Vagina (tissue), 2 donors: Measurements from ENCODE around the gene CLCA2. TPM values are rescaled to one million over a fixed set of nuclear protein-coding genes. Genes with fewer than 3 reads are reported as not detected.

ENCODE experiments used
- DNase-seq, 2 donors: peaks; one replicate each; pipeline ENCODE4 v3.0.0-alpha.2; 2017; ENCODE audit errors: extremely low spot score in 2 of 2
- H3K27ac ChIP-seq: fragments of 200-600 bp; sonication (generic); one replicate; pipeline ENCODE4 v1.5.1; 2019
- H3K27me3 ChIP-seq: fragments of 200-600 bp; sonication (generic); one replicate; pipeline ENCODE4 v1.5.1; 2019
- H3K36me3 ChIP-seq, 2 donors: fragments of 200-600 bp; sonication (generic); one replicate each; pipeline ENCODE4 v1.5.1; 2017 to 2019
- H3K4me1 ChIP-seq: fragments of 200-600 bp; sonication (generic); one replicate; pipeline ENCODE4 v1.5.1; 2019
- H3K4me3 ChIP-seq, 2 donors: fragments of 200-600 bp; sonication (generic); 1 replicate in 1 of 2; 2 replicates in 1 of 2; pipeline ENCODE4 v1.5.1; 2016 to 2019
- H3K9me3 ChIP-seq: fragments of 200-600 bp; sonication (generic); one replicate; pipeline ENCODE4 v1.5.1; 2019
- POLR2A ChIP-seq, 2 donors: fragments of 450-650 bp; IDR thresholded peaks; one replicate each; pipeline ENCODE4 v1.6.1; 2017; ENCODE audit warnings: antibody characterized with exemption in 2 of 2, mild to moderate bottlenecking in 2 of 2, moderate library complexity in 2 of 2
- POLR2AphosphoS5 ChIP-seq, 2 donors: sonication (generic); formaldehyde crosslinking; IDR thresholded peaks; one replicate each; pipeline ENCODE4 v1.9.0; 2017; ENCODE audit warnings: antibody characterized with exemption in 2 of 2, mild to moderate bottlenecking in 2 of 2, low read depth in 1 of 2; ENCODE audit not compliant: insufficient read depth in 1 of 2
- intact Hi-C: fragments of 100-400 bp; cut with DNase I; formaldehyde crosslinking; loops from one replicate; pipeline ENCODE4 v1.15.1; 2023
- total RNA-seq: library from RNA; depleted of rRNA; stranded (reverse); fragments of >200 nt; gene quantifications from one replicate; pipeline ENCODE4 v1.2.3, GENCODE V29; 2016
- TF ChIP-seq, protein P1 (sequence below), 3 experiments: fragments of 450-650 bp in 2 of 3; fragments of 200-600 bp in 1 of 3; sonication (generic) in 1 of 3; IDR thresholded peaks; one replicate each; pipeline ENCODE4 v1.5.1; 2017 to 2019; ENCODE audit warnings: antibody characterized with exemption in 3 of 3, mild to moderate bottlenecking in 2 of 3, moderate library complexity in 2 of 3

CLCA2 gene
- total RNA-seq, 1 donor from 2014 or later: 65.8 TPM

DNA sequence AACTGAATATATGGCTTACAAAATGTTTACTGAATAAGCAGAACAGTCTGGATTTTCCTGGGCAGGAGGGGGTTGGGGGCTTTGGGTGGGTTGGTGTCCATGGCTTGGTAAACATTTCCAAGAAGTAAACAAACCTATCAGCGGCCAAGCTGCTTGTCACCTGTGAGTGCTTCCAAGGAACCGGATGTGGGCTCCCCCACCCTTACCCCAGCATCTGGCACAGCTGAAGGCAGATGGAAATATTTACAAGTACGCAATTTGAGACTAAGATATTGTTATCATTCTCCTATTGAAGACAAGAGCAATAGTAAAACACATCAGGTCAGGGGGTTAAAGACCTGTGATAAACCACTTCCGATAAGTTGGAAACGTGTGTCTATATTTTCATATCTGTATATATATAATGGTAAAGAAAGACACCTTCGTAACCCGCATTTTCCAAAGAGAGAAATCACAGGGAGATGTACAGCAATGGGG is 44.6 kb downstream of the CLCA2 start, which contains the start of gene CLCA1:
CLCA1 (plus strand) TSS at position 427 of the 477 bp plus-strand sequence; CDS start at position 472, 45 bp downstream.
- no peak within 1 kb of the TSS for H3K4me3 ChIP-seq
- DNase-seq: no peak
- no peaks in the 10 kb centered on the region for H3K4me1 ChIP-seq
- H3K27me3 ChIP-seq: no peaks in the 10 kb centered on the region
- no peak within 1 kb of the TSS for H3K27ac ChIP-seq
- TF ChIP-seq, protein P1, sequence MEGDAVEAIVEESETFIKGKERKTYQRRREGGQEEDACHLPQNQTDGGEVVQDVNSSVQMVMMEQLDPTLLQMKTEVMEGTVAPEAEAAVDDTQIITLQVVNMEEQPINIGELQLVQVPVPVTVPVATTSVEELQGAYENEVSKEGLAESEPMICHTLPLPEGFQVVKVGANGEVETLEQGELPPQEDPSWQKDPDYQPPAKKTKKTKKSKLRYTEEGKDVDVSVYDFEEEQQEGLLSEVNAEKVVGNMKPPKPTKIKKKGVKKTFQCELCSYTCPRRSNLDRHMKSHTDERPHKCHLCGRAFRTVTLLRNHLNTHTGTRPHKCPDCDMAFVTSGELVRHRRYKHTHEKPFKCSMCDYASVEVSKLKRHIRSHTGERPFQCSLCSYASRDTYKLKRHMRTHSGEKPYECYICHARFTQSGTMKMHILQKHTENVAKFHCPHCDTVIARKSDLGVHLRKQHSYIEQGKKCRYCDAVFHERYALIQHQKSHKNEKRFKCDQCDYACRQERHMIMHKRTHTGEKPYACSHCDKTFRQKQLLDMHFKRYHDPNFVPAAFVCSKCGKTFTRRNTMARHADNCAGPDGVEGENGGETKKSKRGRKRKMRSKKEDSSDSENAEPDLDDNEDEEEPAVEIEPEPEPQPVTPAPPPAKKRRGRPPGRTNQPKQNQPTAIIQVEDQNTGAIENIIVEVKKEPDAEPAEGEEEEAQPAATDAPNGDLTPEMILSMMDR (IDR thresholded peaks at IDR 0.05): no peak
- TF ChIP-seq POLR2A (IDR thresholded peaks at IDR 0.05): no peak
- TF ChIP-seq POLR2AphosphoS5 (IDR thresholded peaks at IDR 0.05; ENCODE audit: insufficient read depth in 1 of 2, low read depth in 1 of 2): no peak
- no peaks in the 10 kb centered on the region for H3K9me3 ChIP-seq
- intact Hi-C loops: no loop called here
- no peaks in the 10 kb centered on the region for H3K36me3 ChIP-seq

DNA sequence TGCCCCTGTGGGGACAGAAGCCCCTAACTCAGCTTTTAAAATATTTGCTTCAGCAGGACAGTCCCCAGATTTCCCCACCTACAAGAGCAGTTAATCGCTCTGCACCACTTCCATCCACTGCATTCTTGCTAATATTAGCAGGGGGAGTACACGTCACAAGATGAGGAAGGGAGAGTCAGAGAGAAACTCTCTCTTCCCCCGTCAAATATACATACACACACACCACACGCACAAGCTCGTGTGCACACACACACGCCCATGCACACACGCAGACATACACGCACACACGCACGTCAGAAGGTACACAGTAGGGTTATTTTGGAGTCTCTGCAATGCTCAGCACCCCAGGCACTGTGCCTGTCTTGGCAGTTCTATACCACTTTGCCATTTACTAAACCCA is 46.9 kb downstream of the CLCA2 start:
- Histone ChIP-seq H3K27ac (no peak overlapping the region), H3K9me3 (no peaks in the 10 kb centered on the region), H3K36me3 (no peaks in the 10 kb centered on the region), H3K4me3 (no peak overlapping the region), H3K27me3 (no peaks in the 10 kb centered on the region), H3K4me1 (no peaks in the 10 kb centered on the region)
- intact Hi-C loops: no loop called here
- no peak for DNase-seq
- TF ChIP-seq POLR2A (IDR thresholded peaks at IDR 0.05): no peak
- TF ChIP-seq POLR2AphosphoS5 (IDR thresholded peaks at IDR 0.05; ENCODE audit: insufficient read depth in 1 of 2, low read depth in 1 of 2): no peak
- TF ChIP-seq, protein P1 (IDR thresholded peaks at IDR 0.05): no peak

DNA sequence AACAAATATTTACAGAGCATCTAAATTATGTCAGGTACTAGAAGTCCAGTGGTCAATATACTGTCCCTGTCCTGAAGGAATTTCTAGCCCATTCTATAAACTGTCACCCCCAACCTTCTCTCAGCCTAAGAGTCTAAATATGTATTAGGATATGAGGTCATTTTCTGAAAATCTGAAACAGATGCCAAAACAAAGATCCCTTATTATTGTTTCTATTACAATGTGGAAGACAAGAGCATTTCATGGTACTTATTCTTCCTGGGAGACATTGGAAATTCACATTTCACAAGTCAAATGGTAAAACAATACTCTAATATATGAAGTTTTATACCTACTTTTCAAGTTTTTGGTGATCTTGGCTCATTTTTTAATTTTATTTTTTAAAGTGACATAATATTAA is 47.3 kb downstream of the CLCA2 start:
- intact Hi-C loops: no loop called here
- no peaks in the 10 kb centered on the region for H3K27me3 ChIP-seq
- TF ChIP-seq, protein P1 (IDR thresholded peaks at IDR 0.05): no peak
- no peak for TF ChIP-seq POLR2AphosphoS5 (IDR thresholded peaks at IDR 0.05; ENCODE audit: insufficient read depth in 1 of 2, low read depth in 1 of 2)
- TF ChIP-seq POLR2A (IDR thresholded peaks at IDR 0.05): no peak
- no peaks in the 10 kb centered on the region for H3K4me1 ChIP-seq
- H3K4me3 ChIP-seq: no peak overlapping the region
- no peaks in the 10 kb centered on the region for H3K36me3 ChIP-seq
- no peak overlapping the region for H3K27ac ChIP-seq
- H3K9me3 ChIP-seq: no peaks in the 10 kb centered on the region
- DNase-seq: no peak

DNA sequence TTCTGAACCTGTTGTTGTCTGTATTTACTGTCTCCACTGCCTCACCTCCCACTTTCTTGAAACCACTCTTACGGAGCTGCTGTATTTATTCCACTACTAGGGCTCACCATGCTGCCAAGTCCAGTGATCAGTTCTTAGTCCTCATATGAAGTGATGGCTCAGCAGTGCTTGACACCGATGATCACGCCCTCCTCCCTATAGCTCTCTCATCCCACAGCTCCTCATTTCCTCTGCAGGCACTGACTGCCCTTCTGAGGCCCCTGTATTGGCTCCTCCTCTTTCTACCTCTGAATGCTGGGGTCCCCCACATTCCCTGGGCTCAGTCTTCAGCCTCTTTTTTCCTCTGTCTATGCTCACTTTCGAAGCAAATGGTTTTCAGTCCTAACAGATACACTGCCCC is 48.2 kb downstream of the CLCA2 start:
- no peaks in the 10 kb centered on the region for H3K36me3 ChIP-seq
- TF ChIP-seq POLR2AphosphoS5 (IDR thresholded peaks at IDR 0.05; ENCODE audit: insufficient read depth in 1 of 2, low read depth in 1 of 2) (no peak), POLR2A (IDR thresholded peaks at IDR 0.05) (no peak)
- TF ChIP-seq, protein P1 (IDR thresholded peaks at IDR 0.05): no peak
- no peaks in the 10 kb centered on the region for H3K27me3 ChIP-seq
- DNase-seq: no peak
- no peak overlapping the region for H3K27ac ChIP-seq
- intact Hi-C loops: no loop called here
- no peaks in the 10 kb centered on the region for H3K9me3 ChIP-seq
- H3K4me3 ChIP-seq: no peak overlapping the region
- H3K4me1 ChIP-seq: peaks cover 5% of the 10 kb centered on the region

DNA sequence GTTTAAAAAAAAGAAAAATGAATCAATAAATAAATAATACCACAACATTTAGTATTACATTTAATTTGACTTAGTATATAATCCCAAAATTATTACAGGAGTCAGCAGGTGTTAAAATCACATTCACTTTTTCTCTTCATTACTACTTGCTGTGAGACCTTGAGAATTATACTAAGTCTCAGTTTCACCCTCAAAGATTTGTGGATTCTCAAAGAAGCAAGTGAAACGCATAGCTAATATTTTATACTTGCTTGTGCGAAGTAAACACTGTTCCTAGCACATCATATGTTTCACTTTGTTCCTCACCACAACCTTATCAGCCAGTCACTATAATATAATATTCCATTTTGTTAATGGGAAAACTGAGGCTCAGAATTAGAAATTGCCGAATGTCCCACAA is 48.8 kb downstream of the CLCA2 start:
- Histone ChIP-seq H3K27ac (no peak overlapping the region), H3K4me1 (peaks cover 8% of the 10 kb centered on the region), H3K4me3 (no peak overlapping the region), H3K36me3 (no peaks in the 10 kb centered on the region), H3K9me3 (no peaks in the 10 kb centered on the region), H3K27me3 (no peaks in the 10 kb centered on the region)
- DNase-seq: no peak
- intact Hi-C loops: no loop called here
- TF ChIP-seq, protein P1 (IDR thresholded peaks at IDR 0.05): no peak
- TF ChIP-seq POLR2A (IDR thresholded peaks at IDR 0.05) (no peak), POLR2AphosphoS5 (IDR thresholded peaks at IDR 0.05; ENCODE audit: insufficient read depth in 1 of 2, low read depth in 1 of 2) (no peak)
